H9 (cell line): ENCODE results near the gene HEPH. TPM values are rescaled to one million over a fixed set of nuclear protein-coding genes. Genes with fewer than 3 reads are reported as not detected.

ENCODE experiments used
- DNase-seq: peaks from one replicate; pipeline ENCODE4 v3.0.0-alpha.2; 2017
- H2AFZ ChIP-seq: one replicate; pipeline ENCODE4 v1.6.1; 2013; ENCODE audit warnings: mild to moderate bottlenecking, low read length, control low read depth, moderate library complexity
- H2AK5ac ChIP-seq: 2 replicates; pipeline ENCODE4 v1.6.1; 2013; ENCODE audit warnings: low read length, control low read depth, mixed read lengths; ENCODE audit not compliant: insufficient read length
- H2BK120ac ChIP-seq: one replicate; pipeline ENCODE4 v1.6.1; 2013; ENCODE audit warnings: low read depth, mild to moderate bottlenecking, low read length, control low read depth, inconsistent platforms; ENCODE audit not compliant: poor library complexity, severe bottlenecking
- H2BK12ac ChIP-seq: 2 replicates; pipeline ENCODE4 v1.6.1; 2013; ENCODE audit warnings: low read length, control low read depth, mixed read lengths, low read depth; ENCODE audit not compliant: insufficient read length
- H2BK15ac ChIP-seq: 2 replicates; pipeline ENCODE4 v1.6.1; 2013; ENCODE audit warnings: low read depth, low read length, control low read depth
- H2BK20ac ChIP-seq: one replicate; pipeline ENCODE4 v1.6.1; 2013; ENCODE audit warnings: low read depth, mild to moderate bottlenecking, low read length, control low read depth, inconsistent platforms; ENCODE audit not compliant: poor library complexity, severe bottlenecking
- H2BK5ac ChIP-seq: 2 replicates; pipeline ENCODE4 v1.6.1; 2013; ENCODE audit warnings: low read length, control low read depth, mixed read lengths; ENCODE audit not compliant: insufficient read length
- H3K14ac ChIP-seq: 2 replicates; pipeline ENCODE4 v1.6.1; 2013; ENCODE audit warnings: low read length, control low read depth; ENCODE audit not compliant: insufficient read depth
- H3K18ac ChIP-seq: 2 replicates; pipeline ENCODE4 v1.6.1; 2013; ENCODE audit warnings: low read depth, mild to moderate bottlenecking, mixed read lengths, low read length, control low read depth; ENCODE audit not compliant: insufficient read length
- H3K23ac ChIP-seq: 2 replicates; pipeline ENCODE4 v1.6.1; 2013; ENCODE audit warnings: low read length, control low read depth, mixed read lengths, low read depth; ENCODE audit not compliant: insufficient read length
- H3K23me2 ChIP-seq: 2 replicates; pipeline ENCODE4 v1.6.1; 2013; ENCODE audit warnings: low read depth, mild to moderate bottlenecking, mixed read lengths, low read length, control low read depth; ENCODE audit not compliant: insufficient read length, poor library complexity, severe bottlenecking
- H3K27ac ChIP-seq: 2 replicates; pipeline ENCODE4 v1.5.1; 2013; ENCODE audit warnings: low read length, control low read depth, mixed read lengths, low read depth; ENCODE audit not compliant: insufficient read length
- H3K27me3 ChIP-seq: 2 replicates; pipeline ENCODE4 v1.6.1; 2013; ENCODE audit warnings: low read length, control low read depth, inconsistent platforms; ENCODE audit not compliant: insufficient read depth
- H3K4ac ChIP-seq: 2 replicates; pipeline ENCODE4 v1.6.1; 2013; ENCODE audit warnings: low read depth, mild to moderate bottlenecking, control low read depth, inconsistent platforms, low read length, moderate library complexity
- H3K4me1 ChIP-seq: 2 replicates; pipeline ENCODE4 v1.6.1; 2013; ENCODE audit warnings: low read length, control low read depth, inconsistent platforms; ENCODE audit not compliant: insufficient read depth
- H3K4me2 ChIP-seq: 2 replicates; pipeline ENCODE4 v1.6.1; 2013; ENCODE audit warnings: low read length, control low read depth, mixed read lengths; ENCODE audit not compliant: insufficient read length, insufficient read depth
- H3K56ac ChIP-seq: 2 replicates; pipeline ENCODE4 v1.6.1; 2013; ENCODE audit warnings: low read depth, mild to moderate bottlenecking, mixed read lengths, low read length, control low read depth; ENCODE audit not compliant: insufficient read length
- H3K79me1 ChIP-seq: 2 replicates; pipeline ENCODE4 v1.6.1; 2013; ENCODE audit warnings: low read depth, mild to moderate bottlenecking, moderate library complexity, low read length, control low read depth, inconsistent platforms; ENCODE audit not compliant: insufficient read depth, poor library complexity, severe bottlenecking
- H3K79me2 ChIP-seq: 2 replicates; pipeline ENCODE4 v1.6.1; 2013; ENCODE audit warnings: low read length, control low read depth, inconsistent platforms; ENCODE audit not compliant: insufficient read depth
- H3K9ac ChIP-seq: 2 replicates; pipeline ENCODE4 v1.6.1; 2013; ENCODE audit warnings: low read length, control low read depth, mixed read lengths; ENCODE audit not compliant: insufficient read length; ENCODE audit errors: extremely low read depth
- H3K9me3 ChIP-seq: one replicate; pipeline ENCODE4 v1.6.1; 2013; ENCODE audit warnings: low read depth, low read length, inconsistent platforms; ENCODE audit not compliant: control insufficient read depth
- H3T11ph ChIP-seq: one replicate; pipeline ENCODE4 v1.6.1; 2013; ENCODE audit warnings: mild to moderate bottlenecking, low read length, control low read depth, inconsistent platforms
- H4K20me1 ChIP-seq: one replicate; pipeline ENCODE4 v1.6.1; 2013; ENCODE audit not compliant: control insufficient read depth, insufficient read length, insufficient read depth
- H4K5ac ChIP-seq: 2 replicates; pipeline ENCODE4 v1.6.1; 2013; ENCODE audit warnings: low read depth, mild to moderate bottlenecking, mixed read lengths, low read length, control low read depth; ENCODE audit not compliant: insufficient read length
- H4K8ac ChIP-seq: replicated peaks from 2 replicates; pipeline ENCODE4 v1.6.1; 2013; ENCODE audit warnings: low read length, control low read depth, mixed read lengths, low read depth; ENCODE audit not compliant: insufficient read length
- H4K91ac ChIP-seq: 2 replicates; pipeline ENCODE4 v1.6.1; 2013; ENCODE audit warnings: low read depth, mild to moderate bottlenecking, moderate library complexity, mixed read lengths, low read length, control low read depth; ENCODE audit not compliant: insufficient read length
- H3K27ac Mint-ChIP-seq, 3 experiments: 2 replicates in 2 of 3; 3 replicates in 1 of 3; pipeline ENCODE4 v1.8.0; 2020 to 2021; ENCODE audit warnings: mixed read lengths in 3 of 3, mild to moderate bottlenecking in 1 of 3, moderate library complexity in 1 of 3
- H3K27me3 Mint-ChIP-seq: 2 replicates; pipeline ENCODE4 v1.8.0; 2021; ENCODE audit warnings: low read depth, mild to moderate bottlenecking, moderate library complexity, mixed read lengths
- H3K36me3 Mint-ChIP-seq, 3 experiments: 2 replicates in 2 of 3; 3 replicates in 1 of 3; pipeline ENCODE4 v1.8.0; 2020 to 2021; ENCODE audit warnings: low read depth in 3 of 3, mixed read lengths in 3 of 3; ENCODE audit not compliant: insufficient read depth in 1 of 3
- H3K4me1 Mint-ChIP-seq, 2 experiments: 2 replicates each; pipeline ENCODE4 v1.8.0; 2020; ENCODE audit warnings: mixed read lengths in 2 of 2
- H3K4me3 Mint-ChIP-seq, 2 experiments: 2 replicates in 1 of 2; 3 replicates in 1 of 2; pipeline ENCODE4 v1.8.0; 2020 to 2021; ENCODE audit warnings: mild to moderate bottlenecking in 2 of 2, mixed read lengths in 2 of 2, moderate library complexity in 1 of 2
- H3K9me3 Mint-ChIP-seq, 2 experiments: 2 replicates in 1 of 2; 3 replicates in 1 of 2; pipeline ENCODE4 v1.8.0; 2020; ENCODE audit warnings: mild to moderate bottlenecking in 2 of 2, mixed read lengths in 2 of 2, moderate library complexity in 1 of 2
- CTCF ChIP-seq: fragments of 200-600 bp; sonication (generic); conservative IDR thresholded peaks from 3 replicates; pipeline ENCODE4 v1.8.0; 2021; ENCODE audit warnings: antibody characterized with exemption, mild to moderate bottlenecking
- total RNA-seq: library from RNA; stranded (reverse); gene quantifications from 2 replicates; pipeline ENCODE4 v1.2.1, GENCODE V29; 2021

Gene HEPH
- total RNA-seq, 1 experiment from 2014 or later = 60.6 TPM

- Histone ChIP-seq H2BK20ac (no peak overlapping the region), H3K23ac (no peak overlapping the region), H3K27ac (no peak overlapping the region), H2AFZ (no peak overlapping the region), H3K56ac (no peak overlapping the region), H2BK120ac (no peak overlapping the region), H3K27me3 (no peaks in the 10 kb centered on the region; the same call in 1 of the 2 replicates), H2BK5ac (no peak overlapping the region), H3K9ac (no peak overlapping the region), H3K79me2 (no peaks in the 10 kb centered on the region), H3K14ac (no peak overlapping the region), H2BK15ac (no peak overlapping the region), H4K20me1 (no peaks in the 10 kb centered on the region), H3K9me3 (peaks cover 20% of the 10 kb centered on the region), H2AK5ac (no peak overlapping the region), H3K4me1 (no peaks in the 10 kb centered on the region), H3K23me2 (no peaks in the 10 kb centered on the region), H4K8ac (no peak overlapping the region), H3K79me1 (no peaks in the 10 kb centered on the region), H4K5ac (no peak overlapping the region), H3K4me2 (no peak overlapping the region), H3T11ph (no peak overlapping the region), H3K18ac (no peak overlapping the region), H3K4ac (no peak overlapping the region), H4K91ac (no peak overlapping the region), H2BK12ac (no peak overlapping the region)
- Mint-ChIP-seq H3K27ac (no peak overlapping the region), H3K9me3 (peaks cover 48 to 69% of the 10 kb centered on the region in 2 experiments), H3K27me3 (no peaks in the 10 kb centered on the region), H3K4me1 (no peaks in the 10 kb centered on the region), H3K36me3 (peaks cover 21 to 68% (median 62%) of the 10 kb centered on the region in 3 experiments; a peak in 5 of 7 replicates), H3K4me3 (no peak overlapping the region)
- no peak for TF ChIP-seq CTCF
- no peak for DNase-seq
Observed at GRCh38 chrX:66193821-66194220, 29.8 kb downstream of the HEPH start.
